SK-N-MC (cell line): ENCODE results near the gene ABCF2.

Experiments used
- EZH2 ChIP-seq: fragments of 200-600 bp; sonication (generic); IDR thresholded peaks from one replicate; pipeline ENCODE4 v1.6.1; 2017; ENCODE audit warnings: antibody characterized with exemption
- POLR2AphosphoS5 ChIP-seq: IDR thresholded peaks from 2 replicates; pipeline ENCODE4 v1.6.1; 2012; ENCODE audit warnings: mild to moderate bottlenecking, low read depth, low read length, borderline replicate concordance

- no peak for TF ChIP-seq POLR2AphosphoS5
- TF ChIP-seq EZH2: no peak
Measured at GRCh38 chr7:151206914-151207313, 20.1 kb downstream of the ABCF2 start.
